ENCODE measurements around the gene RPAP3.

The RPAP3 gene

DNA sequence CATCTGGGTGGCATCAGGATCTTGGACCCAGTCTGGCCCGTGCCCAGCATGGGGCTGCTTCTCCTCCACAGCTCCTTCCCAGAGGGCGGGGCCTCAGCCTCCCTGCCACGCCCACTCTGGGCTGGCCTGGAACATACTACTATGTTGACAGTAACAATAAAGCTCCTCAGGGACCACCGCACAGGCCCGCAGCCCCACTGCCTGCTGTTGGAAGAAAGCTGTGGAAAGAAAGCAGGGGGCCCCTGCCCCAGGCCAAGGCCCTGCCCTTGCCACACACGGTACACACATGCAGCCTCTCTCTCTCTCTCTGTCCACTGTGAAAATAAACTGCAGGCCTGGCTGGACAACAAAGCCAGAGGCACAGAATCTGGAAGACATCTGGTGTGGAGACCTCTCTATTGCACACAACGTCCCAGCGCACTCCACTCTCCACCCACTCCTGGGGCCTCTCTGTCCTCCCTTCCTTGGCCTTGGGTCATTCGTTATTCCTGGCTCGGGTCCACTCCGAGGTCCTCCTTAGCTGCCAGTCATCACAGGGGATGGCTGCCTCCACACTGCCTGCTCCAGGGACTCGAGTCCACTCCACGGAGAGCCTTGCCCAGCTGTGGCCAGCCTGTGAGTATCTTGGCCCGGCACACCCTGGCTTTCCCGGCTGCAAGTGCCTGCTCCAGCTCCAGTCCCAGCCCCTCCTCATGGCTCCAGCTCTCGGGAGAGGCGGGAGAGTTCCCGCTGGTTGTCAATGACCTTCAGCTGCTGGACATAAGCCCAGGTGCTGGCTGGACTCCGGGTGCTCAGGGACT lies 31.2 kb upstream of the RPAP3 start:
- peak overlapping the region; percentile 78 to 92 for H3K27ac ChIP-seq
- H3K4me3 ChIP-seq = peak overlapping the region; percentile 29
- DNase-seq (ENCODE audit: low spot score) = peak; percentile 97
- TF ChIP-seq, protein P1, sequence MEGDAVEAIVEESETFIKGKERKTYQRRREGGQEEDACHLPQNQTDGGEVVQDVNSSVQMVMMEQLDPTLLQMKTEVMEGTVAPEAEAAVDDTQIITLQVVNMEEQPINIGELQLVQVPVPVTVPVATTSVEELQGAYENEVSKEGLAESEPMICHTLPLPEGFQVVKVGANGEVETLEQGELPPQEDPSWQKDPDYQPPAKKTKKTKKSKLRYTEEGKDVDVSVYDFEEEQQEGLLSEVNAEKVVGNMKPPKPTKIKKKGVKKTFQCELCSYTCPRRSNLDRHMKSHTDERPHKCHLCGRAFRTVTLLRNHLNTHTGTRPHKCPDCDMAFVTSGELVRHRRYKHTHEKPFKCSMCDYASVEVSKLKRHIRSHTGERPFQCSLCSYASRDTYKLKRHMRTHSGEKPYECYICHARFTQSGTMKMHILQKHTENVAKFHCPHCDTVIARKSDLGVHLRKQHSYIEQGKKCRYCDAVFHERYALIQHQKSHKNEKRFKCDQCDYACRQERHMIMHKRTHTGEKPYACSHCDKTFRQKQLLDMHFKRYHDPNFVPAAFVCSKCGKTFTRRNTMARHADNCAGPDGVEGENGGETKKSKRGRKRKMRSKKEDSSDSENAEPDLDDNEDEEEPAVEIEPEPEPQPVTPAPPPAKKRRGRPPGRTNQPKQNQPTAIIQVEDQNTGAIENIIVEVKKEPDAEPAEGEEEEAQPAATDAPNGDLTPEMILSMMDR (IDR thresholded peaks at IDR 0.05) = no peak

DNA sequence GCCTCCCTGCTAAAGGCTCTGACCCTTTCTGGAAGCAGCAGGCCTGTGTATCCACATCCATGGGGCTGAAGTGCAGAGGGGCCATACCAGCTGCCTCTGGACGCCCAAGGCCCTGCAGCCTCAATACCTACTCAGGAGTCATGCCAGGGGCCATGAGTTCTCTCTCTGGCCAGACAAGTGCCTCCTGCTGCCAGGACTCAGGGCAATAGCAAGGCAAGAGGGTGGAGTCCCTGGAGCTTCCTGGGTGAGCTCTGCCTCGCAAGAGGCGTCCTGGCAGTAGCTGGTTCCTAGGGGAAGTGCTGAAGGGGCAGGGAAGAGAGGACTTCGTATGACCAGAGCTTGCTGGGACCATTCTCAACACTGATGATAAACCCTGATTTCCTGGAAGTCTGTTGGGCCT lies 30.4 kb upstream of the RPAP3 start:
- H3K4me3 ChIP-seq = peak overlapping the region; percentile 4
- DNase-seq (ENCODE audit: low spot score) = no peak

DNA sequence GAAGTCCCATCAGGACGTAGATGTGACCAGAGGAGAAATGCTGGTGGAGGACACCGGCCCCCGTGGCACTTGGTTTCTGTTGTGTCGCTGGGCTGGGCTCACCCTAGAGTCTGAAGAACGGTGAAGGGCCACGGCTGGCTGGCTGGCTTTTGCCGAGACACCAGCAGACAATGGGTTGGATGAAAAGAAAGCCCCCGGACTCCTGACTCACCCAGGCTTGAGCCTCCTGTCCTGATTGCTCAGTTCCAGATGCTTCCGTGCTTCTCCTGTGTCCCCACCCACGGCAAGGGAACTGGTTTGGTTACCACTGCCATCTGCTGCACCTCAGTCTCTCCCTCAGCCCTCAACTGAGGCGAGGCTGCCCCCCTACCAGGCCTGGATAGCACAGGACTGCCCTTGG lies 29.8 kb upstream of the RPAP3 start:
- Histone ChIP-seq H3K4me3 (no peak overlapping the region), H3K27ac (peak overlapping the region; percentile 78 to 92)
- no peak for DNase-seq (ENCODE audit: low spot score)
- TF ChIP-seq, protein P1 (IDR thresholded peaks at IDR 0.05) = no peak

More for the DNA sequence above, 30.4 kb upstream of the RPAP3 start:
- peak overlapping the region; percentile 78 to 92 for H3K27ac ChIP-seq
- TF ChIP-seq, protein P1 (IDR thresholded peaks at IDR 0.05) = no peak

DNA sequence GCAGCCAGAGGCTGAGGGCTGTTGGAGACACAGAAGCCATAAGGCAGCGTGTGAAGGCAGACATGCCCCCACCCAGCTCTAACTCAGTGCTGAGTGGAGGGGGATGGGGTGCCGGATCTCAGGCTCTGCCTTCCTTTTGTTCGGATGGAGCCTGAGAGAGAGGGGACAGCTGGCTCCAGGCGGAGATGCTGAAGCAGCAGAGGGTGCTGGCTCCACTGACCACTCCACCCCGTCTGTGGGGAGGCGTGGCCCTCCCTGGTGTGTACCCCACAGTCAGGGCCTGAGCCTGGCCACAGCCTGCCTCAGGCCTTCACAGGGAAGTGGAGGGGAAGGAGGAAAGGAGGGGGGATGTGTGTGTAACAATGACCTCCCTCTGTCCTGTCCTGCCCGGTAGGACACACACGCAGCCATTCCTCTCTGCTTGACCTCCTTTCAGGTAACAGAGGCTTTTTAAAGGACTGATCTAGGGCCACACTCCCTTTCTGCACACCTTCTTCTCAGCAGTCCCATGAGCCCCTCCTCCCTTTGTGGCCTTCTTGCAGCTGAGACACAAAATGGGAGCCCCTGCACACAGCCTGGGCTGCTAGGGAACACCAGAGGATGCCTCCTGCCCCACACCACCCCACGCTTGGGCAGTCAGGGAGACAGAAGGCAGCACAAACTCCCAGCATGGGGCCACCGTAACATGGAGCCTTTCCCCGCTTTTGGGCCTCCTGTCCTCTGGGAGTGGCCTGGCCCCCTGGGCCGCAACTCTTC lies 29.1 kb upstream of the RPAP3 start:
- Histone ChIP-seq H3K4me3 (no peak overlapping the region), H3K27ac (peak overlapping the region in 1 of 2 donors; percentile 92)
- TF ChIP-seq, protein P1 (IDR thresholded peaks at IDR 0.05) = no peak
- DNase-seq (ENCODE audit: low spot score) = no peak

DNA sequence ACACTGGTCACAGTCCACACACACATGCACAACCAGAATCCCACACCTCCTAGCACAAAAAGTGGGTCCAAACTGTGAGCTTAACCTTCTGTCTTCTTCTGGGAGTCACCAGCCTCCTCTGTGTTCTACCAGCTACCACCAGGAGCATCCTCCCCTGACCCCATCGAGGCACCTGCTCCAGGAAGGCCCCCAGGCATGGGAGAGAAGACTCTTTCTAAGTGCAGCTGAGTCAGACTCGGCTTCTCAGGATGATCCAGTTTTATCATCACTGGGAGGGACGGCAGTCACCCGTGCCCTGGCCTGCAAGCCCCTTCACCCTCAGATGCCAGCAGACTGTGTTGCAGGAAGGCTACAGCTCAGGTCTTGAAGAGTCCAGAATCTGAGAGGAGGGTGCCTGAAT lies 27.3 kb upstream of the RPAP3 start:
- Histone ChIP-seq H3K4me3 (no peak overlapping the region), H3K27ac (no peak overlapping the region)
- TF ChIP-seq, protein P1 (IDR thresholded peaks at IDR 0.05) = no peak
- no peak for DNase-seq (ENCODE audit: low spot score)

DNA sequence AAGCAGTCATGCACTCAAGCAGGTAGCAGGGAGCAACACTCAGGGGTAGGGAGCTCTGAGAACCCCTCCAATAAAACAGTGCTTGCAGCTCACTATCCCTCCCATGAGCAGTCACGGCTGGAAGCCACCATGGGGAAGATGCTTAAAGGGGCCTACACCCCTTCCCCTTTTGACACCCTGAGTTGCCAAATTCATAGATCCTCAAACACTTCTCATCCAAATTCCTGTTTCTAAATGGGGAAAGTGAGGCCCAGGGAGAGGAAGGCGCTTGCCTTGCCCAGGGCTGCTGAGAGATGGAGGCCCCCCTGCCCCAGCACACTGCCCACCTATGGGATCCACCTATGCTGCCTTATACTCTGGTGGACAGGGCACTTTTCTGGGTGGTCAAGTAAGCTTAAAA lies 26.7 kb upstream of the RPAP3 start:
- no peak overlapping the region for H3K4me3 ChIP-seq
- H3K27ac ChIP-seq = no peak overlapping the region
- TF ChIP-seq, protein P1 (IDR thresholded peaks at IDR 0.05) = no peak

More for the DNA sequence above, 26.7 kb upstream of the RPAP3 start:
- no peak for DNase-seq (ENCODE audit: low spot score)
